WTC11 (cell line): Measurements from ENCODE around the gene STARD5. TPM values are rescaled to one million over a fixed set of nuclear protein-coding genes. Genes with fewer than 3 reads are reported as not detected.

ENCODE experiments used
- ATAC-seq: fragments of 200-7000 bp; cut with Tn5 transposase; 2 replicates; pipeline ENCODE4 v1.10.0; 2021; ENCODE audit warnings: mild to moderate bottlenecking, moderate library complexity
- CTCF ChIA-PET: fragments of 300-600 bp; sonication (Branson Sonifier 250); formaldehyde crosslinking; loops from one replicate; lab custom pipeline; 2021; ENCODE audit warnings: antibody characterized with exemption; lab: Charles Lee
- POLR2A ChIA-PET: fragments of 350-600 bp; sonication (Branson Sonifier 250); formaldehyde crosslinking; loops from one replicate; lab custom pipeline; 2021; ENCODE audit warnings: antibody characterized with exemption; lab: Charles Lee
- DNase-seq: peaks from one replicate; pipeline ENCODE4 v3.0.0; 2021; ENCODE audit warnings: low spot score
- H3K27ac Mint-ChIP-seq: 2 replicates; pipeline ENCODE4 v1.8.0; 2021; ENCODE audit warnings: mixed read lengths
- H3K27me3 Mint-ChIP-seq: 2 replicates; pipeline ENCODE4 v1.8.0; 2021; ENCODE audit warnings: low read depth, mild to moderate bottlenecking, moderate library complexity, mixed read lengths
- H3K36me3 Mint-ChIP-seq: 2 replicates; pipeline ENCODE4 v1.8.0; 2021; ENCODE audit warnings: mixed read lengths
- H3K4me1 Mint-ChIP-seq: 2 replicates; pipeline ENCODE4 v1.8.0; 2022; ENCODE audit warnings: mixed read lengths
- H3K4me3 Mint-ChIP-seq: 2 replicates; pipeline ENCODE4 v1.8.0; 2021; ENCODE audit warnings: mild to moderate bottlenecking, moderate library complexity, mixed read lengths
- H3K9me3 Mint-ChIP-seq: 2 replicates; pipeline ENCODE4 v1.8.0; 2021; ENCODE audit warnings: mixed read lengths
- EMX1 ChIP-seq: fragments of 250-450 bp; sonication (Bioruptor Pico); IDR thresholded peaks from 2 replicates; pipeline ENCODE4 v1.8.0; 2021; ENCODE audit warnings: mild to moderate bottlenecking
- ESRRA ChIP-seq: sonication (generic); formaldehyde crosslinking; IDR thresholded peaks from 2 replicates; pipeline ENCODE4 v1.8.1; 2022; ENCODE audit warnings: mild to moderate bottlenecking, missing genetic modification reagents, borderline replicate concordance
- ETV6 ChIP-seq: sonication (generic); formaldehyde crosslinking; IDR thresholded peaks from 2 replicates; pipeline ENCODE4 v1.8.1; 2022; ENCODE audit warnings: mild to moderate bottlenecking, missing genetic modification reagents
- FOXJ3 ChIP-seq: sonication (generic); formaldehyde crosslinking; IDR thresholded peaks from 2 replicates; pipeline ENCODE4 v1.9.0; 2021; ENCODE audit warnings: missing genetic modification reagents, mild to moderate bottlenecking, borderline replicate concordance
- FOXK1 ChIP-seq: sonication (generic); formaldehyde crosslinking; IDR thresholded peaks from 2 replicates; pipeline ENCODE4 v1.8.0; 2022; ENCODE audit warnings: mild to moderate bottlenecking, moderate library complexity, missing genetic modification reagents
- GTF2I ChIP-seq: fragments of 250-450 bp; sonication (Bioruptor Pico); conservative IDR thresholded peaks from 2 replicates; pipeline ENCODE4 v1.4.0; 2021; ENCODE audit warnings: mild to moderate bottlenecking
- JUN ChIP-seq: sonication (generic); formaldehyde crosslinking; IDR thresholded peaks from 2 replicates; pipeline ENCODE4 v1.8.0; 2023; ENCODE audit warnings: mild to moderate bottlenecking, missing genetic modification reagents
- MXD4 ChIP-seq: fragments of 250-450 bp; sonication (Bioruptor Pico); IDR thresholded peaks from 2 replicates; pipeline ENCODE4 v1.8.0; 2021; ENCODE audit warnings: mild to moderate bottlenecking, moderate library complexity, borderline replicate concordance
- NFATC4 ChIP-seq: fragments of 250-450 bp; sonication (Bioruptor Pico); IDR thresholded peaks from 2 replicates; pipeline ENCODE4 v1.9.0; 2021; ENCODE audit warnings: mild to moderate bottlenecking
- NR3C1 ChIP-seq: sonication (generic); formaldehyde crosslinking; conservative IDR thresholded peaks from 2 replicates; pipeline ENCODE4 v1.8.1; 2023; ENCODE audit warnings: low read depth, mild to moderate bottlenecking, missing genetic modification reagents
- OVOL2 ChIP-seq: fragments of 250-450 bp; sonication (Bioruptor Pico); IDR thresholded peaks from 2 replicates; pipeline ENCODE4 v1.9.0; 2021; ENCODE audit warnings: mild to moderate bottlenecking, borderline replicate concordance
- PRDM15 ChIP-seq: sonication (generic); formaldehyde crosslinking; IDR thresholded peaks from 2 replicates; pipeline ENCODE4 v1.8.0; 2022; ENCODE audit warnings: missing genetic modification reagents
- PREB ChIP-seq: sonication (generic); formaldehyde crosslinking; IDR thresholded peaks from 2 replicates; pipeline ENCODE4 v1.8.1; 2022; ENCODE audit warnings: mild to moderate bottlenecking, missing genetic modification reagents, moderate library complexity, borderline replicate concordance
- SMAD4 ChIP-seq: sonication (generic); formaldehyde crosslinking; IDR thresholded peaks from 2 replicates; pipeline ENCODE4 v1.8.0; 2022; ENCODE audit warnings: mild to moderate bottlenecking, missing genetic modification reagents
- SOX15 ChIP-seq: fragments of 250-450 bp; sonication (Bioruptor Pico); IDR thresholded peaks from 2 replicates; pipeline ENCODE4 v1.9.0; 2021; ENCODE audit warnings: mild to moderate bottlenecking
- ZNF138 ChIP-seq: sonication (generic); formaldehyde crosslinking; conservative IDR thresholded peaks from 2 replicates; pipeline ENCODE4 v1.8.1; 2022; ENCODE audit warnings: mild to moderate bottlenecking, moderate library complexity, missing genetic modification reagents
- ZNF219 ChIP-seq: sonication (generic); formaldehyde crosslinking; IDR thresholded peaks from 2 replicates; pipeline ENCODE4 v1.8.0; 2023; ENCODE audit warnings: missing genetic modification reagents, mild to moderate bottlenecking, borderline replicate concordance
- ZNF263 ChIP-seq: sonication (generic); formaldehyde crosslinking; IDR thresholded peaks from 2 replicates; pipeline ENCODE4 v1.8.1; 2022; ENCODE audit warnings: low read depth, mild to moderate bottlenecking, moderate library complexity, missing genetic modification reagents
- ZNF423 ChIP-seq: fragments of 250-450 bp; sonication (Bioruptor Pico); IDR thresholded peaks from 2 replicates; pipeline ENCODE4 v2.1.2; 2022; ENCODE audit warnings: mild to moderate bottlenecking, moderate library complexity
- total RNA-seq: library from RNA; stranded (reverse); gene quantifications from 3 replicates; pipeline ENCODE4 v1.2.3, GENCODE V29; 2021
- TF ChIP-seq, protein P1 (sequence below): sonication (generic); formaldehyde crosslinking; conservative IDR thresholded peaks from 2 replicates; pipeline ENCODE4 v1.8.1; 2023; ENCODE audit warnings: mild to moderate bottlenecking, low read depth, missing genetic modification reagents, moderate library complexity
- TF ChIP-seq, protein P2 (sequence below): sonication (generic); formaldehyde crosslinking; IDR thresholded peaks from 2 replicates; pipeline ENCODE4 v1.8.1; 2022; ENCODE audit warnings: mild to moderate bottlenecking, moderate library complexity, missing genetic modification reagents
- TF ChIP-seq, protein P3 (sequence below): fragments of 250-450 bp; sonication (Bioruptor Pico); IDR thresholded peaks from 2 replicates; pipeline ENCODE4 v1.9.0; 2021; ENCODE audit warnings: mild to moderate bottlenecking
- TF ChIP-seq, protein P4 (sequence below): fragments of 250-450 bp; sonication (Bioruptor Pico); IDR thresholded peaks from 2 replicates; pipeline ENCODE4 v1.8.0; 2021; ENCODE audit warnings: mild to moderate bottlenecking

Gene STARD5
- total RNA-seq, 1 experiment from 2014 or later = 6.8 TPM

GRCh38 chr15:81291916-81292522, 31.9 kb downstream of the STARD5 start:
- CTCF ChIA-PET = interaction anchor here (1.1 to 1.3 kb wide), 2 partner anchors 17 to 65 kb away, joined by 3 to 6 read pairs; no protein-coding TSS in a partner anchor
- POLR2A ChIA-PET = no interaction called here
- Mint-ChIP-seq H3K4me3 (no peak overlapping the region), H3K27me3 (peaks cover 8% of the 10 kb centered on the region), H3K27ac (no peak overlapping the region), H3K36me3 (no peaks in the 10 kb centered on the region), H3K4me1 (peaks cover 24% of the 10 kb centered on the region), H3K9me3 (no peaks in the 10 kb centered on the region)
- no peak for ATAC-seq
- TF ChIP-seq SMAD4 (CRISPR knock-in tag) = no peak
- TF ChIP-seq OVOL2 (CRISPR knock-in tag) = no peak
- no peak for TF ChIP-seq ZNF263 (CRISPR knock-in tag)
- TF ChIP-seq, protein P1, sequence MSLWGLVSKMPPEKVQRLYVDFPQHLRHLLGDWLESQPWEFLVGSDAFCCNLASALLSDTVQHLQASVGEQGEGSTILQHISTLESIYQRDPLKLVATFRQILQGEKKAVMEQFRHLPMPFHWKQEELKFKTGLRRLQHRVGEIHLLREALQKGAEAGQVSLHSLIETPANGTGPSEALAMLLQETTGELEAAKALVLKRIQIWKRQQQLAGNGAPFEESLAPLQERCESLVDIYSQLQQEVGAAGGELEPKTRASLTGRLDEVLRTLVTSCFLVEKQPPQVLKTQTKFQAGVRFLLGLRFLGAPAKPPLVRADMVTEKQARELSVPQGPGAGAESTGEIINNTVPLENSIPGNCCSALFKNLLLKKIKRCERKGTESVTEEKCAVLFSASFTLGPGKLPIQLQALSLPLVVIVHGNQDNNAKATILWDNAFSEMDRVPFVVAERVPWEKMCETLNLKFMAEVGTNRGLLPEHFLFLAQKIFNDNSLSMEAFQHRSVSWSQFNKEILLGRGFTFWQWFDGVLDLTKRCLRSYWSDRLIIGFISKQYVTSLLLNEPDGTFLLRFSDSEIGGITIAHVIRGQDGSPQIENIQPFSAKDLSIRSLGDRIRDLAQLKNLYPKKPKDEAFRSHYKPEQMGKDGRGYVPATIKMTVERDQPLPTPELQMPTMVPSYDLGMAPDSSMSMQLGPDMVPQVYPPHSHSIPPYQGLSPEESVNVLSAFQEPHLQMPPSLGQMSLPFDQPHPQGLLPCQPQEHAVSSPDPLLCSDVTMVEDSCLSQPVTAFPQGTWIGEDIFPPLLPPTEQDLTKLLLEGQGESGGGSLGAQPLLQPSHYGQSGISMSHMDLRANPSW (CRISPR knock-in tag) = no peak
- no peak for TF ChIP-seq NR3C1 (CRISPR knock-in tag)
- TF ChIP-seq PRDM15 (CRISPR knock-in tag) = no peak
- no peak for TF ChIP-seq SOX15 (CRISPR knock-in tag)
- TF ChIP-seq, protein P2, sequence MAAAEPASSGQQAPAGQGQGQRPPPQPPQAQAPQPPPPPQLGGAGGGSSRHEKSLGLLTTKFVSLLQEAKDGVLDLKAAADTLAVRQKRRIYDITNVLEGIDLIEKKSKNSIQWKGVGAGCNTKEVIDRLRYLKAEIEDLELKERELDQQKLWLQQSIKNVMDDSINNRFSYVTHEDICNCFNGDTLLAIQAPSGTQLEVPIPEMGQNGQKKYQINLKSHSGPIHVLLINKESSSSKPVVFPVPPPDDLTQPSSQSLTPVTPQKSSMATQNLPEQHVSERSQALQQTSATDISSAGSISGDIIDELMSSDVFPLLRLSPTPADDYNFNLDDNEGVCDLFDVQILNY (CRISPR knock-in tag) = no peak
- TF ChIP-seq, protein P3, sequence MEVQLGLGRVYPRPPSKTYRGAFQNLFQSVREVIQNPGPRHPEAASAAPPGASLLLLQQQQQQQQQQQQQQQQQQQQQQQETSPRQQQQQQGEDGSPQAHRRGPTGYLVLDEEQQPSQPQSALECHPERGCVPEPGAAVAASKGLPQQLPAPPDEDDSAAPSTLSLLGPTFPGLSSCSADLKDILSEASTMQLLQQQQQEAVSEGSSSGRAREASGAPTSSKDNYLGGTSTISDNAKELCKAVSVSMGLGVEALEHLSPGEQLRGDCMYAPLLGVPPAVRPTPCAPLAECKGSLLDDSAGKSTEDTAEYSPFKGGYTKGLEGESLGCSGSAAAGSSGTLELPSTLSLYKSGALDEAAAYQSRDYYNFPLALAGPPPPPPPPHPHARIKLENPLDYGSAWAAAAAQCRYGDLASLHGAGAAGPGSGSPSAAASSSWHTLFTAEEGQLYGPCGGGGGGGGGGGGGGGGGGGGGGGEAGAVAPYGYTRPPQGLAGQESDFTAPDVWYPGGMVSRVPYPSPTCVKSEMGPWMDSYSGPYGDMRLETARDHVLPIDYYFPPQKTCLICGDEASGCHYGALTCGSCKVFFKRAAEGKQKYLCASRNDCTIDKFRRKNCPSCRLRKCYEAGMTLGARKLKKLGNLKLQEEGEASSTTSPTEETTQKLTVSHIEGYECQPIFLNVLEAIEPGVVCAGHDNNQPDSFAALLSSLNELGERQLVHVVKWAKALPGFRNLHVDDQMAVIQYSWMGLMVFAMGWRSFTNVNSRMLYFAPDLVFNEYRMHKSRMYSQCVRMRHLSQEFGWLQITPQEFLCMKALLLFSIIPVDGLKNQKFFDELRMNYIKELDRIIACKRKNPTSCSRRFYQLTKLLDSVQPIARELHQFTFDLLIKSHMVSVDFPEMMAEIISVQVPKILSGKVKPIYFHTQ (CRISPR knock-in tag) = no peak
- no peak for TF ChIP-seq FOXJ3 (CRISPR knock-in tag)
- TF ChIP-seq, protein P4, sequence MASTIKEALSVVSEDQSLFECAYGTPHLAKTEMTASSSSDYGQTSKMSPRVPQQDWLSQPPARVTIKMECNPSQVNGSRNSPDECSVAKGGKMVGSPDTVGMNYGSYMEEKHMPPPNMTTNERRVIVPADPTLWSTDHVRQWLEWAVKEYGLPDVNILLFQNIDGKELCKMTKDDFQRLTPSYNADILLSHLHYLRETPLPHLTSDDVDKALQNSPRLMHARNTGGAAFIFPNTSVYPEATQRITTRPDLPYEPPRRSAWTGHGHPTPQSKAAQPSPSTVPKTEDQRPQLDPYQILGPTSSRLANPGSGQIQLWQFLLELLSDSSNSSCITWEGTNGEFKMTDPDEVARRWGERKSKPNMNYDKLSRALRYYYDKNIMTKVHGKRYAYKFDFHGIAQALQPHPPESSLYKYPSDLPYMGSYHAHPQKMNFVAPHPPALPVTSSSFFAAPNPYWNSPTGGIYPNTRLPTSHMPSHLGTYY = no peak
- TF ChIP-seq FOXK1 (CRISPR knock-in tag) = no peak
- no peak for DNase-seq

- no peaks in the 10 kb centered on the region for H3K9me3 Mint-ChIP-seq
- ATAC-seq (no peak), DNase-seq (no peak)
- no peaks in the 10 kb centered on the region for H3K27me3 Mint-ChIP-seq
- H3K36me3 Mint-ChIP-seq = no peaks in the 10 kb centered on the region
- H3K4me1 Mint-ChIP-seq = peaks cover 14% of the 10 kb centered on the region
- POLR2A ChIA-PET = no interaction called here
- CTCF ChIA-PET = interaction anchor here (0.8 to 1.4 kb wide), 4 partner anchors 10 to 121 kb away, joined by 3 to 5 read pairs (median 4); no protein-coding TSS in a partner anchor
- H3K27ac Mint-ChIP-seq = no peak overlapping the region
- H3K4me3 Mint-ChIP-seq = no peak overlapping the region
- TF ChIP-seq PREB (CRISPR knock-in tag) (no peak), ZNF219 (CRISPR knock-in tag) (no peak), MXD4 (CRISPR knock-in tag) (no peak), ESRRA (CRISPR knock-in tag) (no peak), NFATC4 (CRISPR knock-in tag) (no peak), ETV6 (no peak), ZNF138 (CRISPR knock-in tag) (no peak), JUN (CRISPR knock-in tag) (no peak), GTF2I (CRISPR knock-in tag) (no peak), ZNF423 (CRISPR knock-in tag) (no peak), EMX1 (CRISPR knock-in tag) (no peak)
These were observed 34.0 kb downstream of the STARD5 start for GRCh38 chr15:81289910-81290309.
